Measurements from ENCODE around the gene FAM76A.
"Not testable (repeated sequence)": the region's sequence is repeated elsewhere in the genome, so short reads cannot be mapped to it uniquely, and the experiment has no call there.

Gene FAM76A

GRCh38 chr1:27725374-27726172 lies at the start of gene FAM76A:
Gene FAM76A (plus strand): TSS chr1:27725961. CDS start chr1:27726081, 120 bp downstream.
- peak; percentile 98 to 99 (median 98) for DNase-seq (ENCODE audit: low read depth in 3 of 3)

- no peak for DNase-seq (ENCODE audit: low read depth in 3 of 3)
Observed at GRCh38 chr1:27676410-27676809, 49.4 kb upstream of the FAM76A start.

DNA sequence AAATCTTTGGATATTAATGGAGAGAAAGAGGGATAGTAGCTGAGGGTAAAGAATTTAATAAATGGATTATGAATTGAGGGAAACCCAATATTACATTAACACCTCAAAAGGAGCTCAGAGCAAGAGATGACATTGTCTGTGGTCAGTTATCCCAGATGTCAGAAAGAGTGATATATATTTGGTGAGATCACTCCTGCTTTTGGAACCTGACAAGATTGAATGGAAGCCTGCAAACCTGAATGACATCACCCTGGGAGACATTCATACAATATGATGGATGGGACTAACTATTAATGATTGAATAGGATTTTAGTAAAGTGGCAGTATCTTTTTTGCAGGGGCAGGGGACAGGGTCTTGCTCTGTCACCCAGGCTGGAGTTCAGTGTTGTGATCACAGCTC lies 47.0 kb upstream of the FAM76A start:
- DNase-seq (ENCODE audit: low read depth in 3 of 3) = no peak

DNA sequence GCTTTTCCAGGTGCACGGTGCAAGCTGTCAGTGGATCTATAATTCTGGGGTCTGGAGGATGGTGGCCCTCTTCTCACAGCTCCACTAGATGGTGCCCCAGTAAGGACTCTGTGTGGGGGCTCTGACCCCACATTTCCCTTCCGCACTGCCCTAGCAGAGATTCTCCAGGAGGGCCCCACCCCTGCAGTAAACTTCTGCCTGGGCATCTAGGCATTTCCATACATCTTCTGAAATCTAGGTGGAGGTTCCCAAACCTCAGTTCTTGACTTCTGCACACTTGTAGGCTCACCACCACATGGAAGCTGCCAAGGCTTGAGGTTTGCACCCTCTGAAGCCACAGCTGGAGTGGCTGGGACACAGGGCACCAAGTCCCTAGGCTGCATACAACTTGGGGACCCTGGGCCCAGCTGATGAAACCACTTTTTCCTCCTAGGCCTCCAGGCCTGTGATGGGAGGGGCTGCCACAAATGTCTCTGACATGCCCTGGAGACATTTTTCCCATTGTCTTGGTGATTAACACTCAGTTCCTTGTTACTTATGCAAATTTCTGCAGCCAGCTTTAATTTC lies 45.5 kb upstream of the FAM76A start:
- DNase-seq (ENCODE audit: low read depth in 3 of 3) = not testable (repeated sequence)

DNA sequence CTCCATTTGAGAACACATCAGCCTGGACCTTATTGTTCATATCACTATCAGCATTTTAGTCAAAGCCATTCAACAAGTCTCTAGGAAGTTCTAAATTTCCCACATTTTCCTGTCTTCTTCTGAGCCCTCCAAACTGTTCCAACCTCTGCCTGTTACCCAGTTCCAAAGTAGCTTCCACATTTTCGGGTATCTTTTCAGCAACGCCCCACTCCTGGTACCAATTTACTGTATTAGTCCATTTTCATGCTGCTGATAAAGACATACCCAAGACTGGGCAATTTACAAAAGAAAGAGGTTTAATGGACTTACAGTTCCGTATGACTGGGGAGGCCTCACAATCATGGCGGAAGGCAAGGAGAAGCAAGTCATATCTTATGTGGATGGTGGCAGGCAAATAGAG lies 44.2 kb upstream of the FAM76A start:
- not testable (repeated sequence) for DNase-seq (ENCODE audit: low read depth in 3 of 3)

DNA sequence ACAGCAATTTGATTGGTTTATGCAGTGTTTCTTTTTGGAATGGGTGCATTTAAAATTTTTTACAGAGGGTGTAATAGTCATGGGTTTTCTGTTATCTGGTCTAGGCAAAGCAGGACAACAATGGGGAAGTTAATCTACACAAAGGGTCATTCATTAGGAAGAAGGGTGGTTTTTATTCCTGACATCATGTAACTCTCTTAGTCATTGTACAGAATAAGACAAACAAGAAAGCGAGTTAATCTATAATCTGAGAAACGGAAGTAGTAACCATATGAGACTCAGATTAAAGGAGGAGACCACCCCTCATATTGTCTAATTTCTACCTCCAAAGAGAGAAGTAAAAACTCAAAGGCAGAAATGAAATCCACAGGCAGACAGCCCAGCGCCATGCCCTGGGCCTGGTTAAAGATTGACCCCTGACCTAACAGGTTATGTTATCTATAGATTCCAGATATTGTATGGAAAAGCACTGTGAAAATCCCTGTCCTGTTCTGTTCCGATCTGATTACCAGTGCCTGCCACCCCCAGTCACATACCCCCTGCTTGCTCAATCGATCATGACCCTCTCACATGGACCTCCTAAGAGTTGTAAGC lies 43.3 kb upstream of the FAM76A start:
- DNase-seq (ENCODE audit: low read depth in 3 of 3) = no peak

GRCh38 chr1:27684176-27684575 lies 41.6 kb upstream of the FAM76A start:
- no peak for DNase-seq (ENCODE audit: low read depth in 3 of 3)

DNA sequence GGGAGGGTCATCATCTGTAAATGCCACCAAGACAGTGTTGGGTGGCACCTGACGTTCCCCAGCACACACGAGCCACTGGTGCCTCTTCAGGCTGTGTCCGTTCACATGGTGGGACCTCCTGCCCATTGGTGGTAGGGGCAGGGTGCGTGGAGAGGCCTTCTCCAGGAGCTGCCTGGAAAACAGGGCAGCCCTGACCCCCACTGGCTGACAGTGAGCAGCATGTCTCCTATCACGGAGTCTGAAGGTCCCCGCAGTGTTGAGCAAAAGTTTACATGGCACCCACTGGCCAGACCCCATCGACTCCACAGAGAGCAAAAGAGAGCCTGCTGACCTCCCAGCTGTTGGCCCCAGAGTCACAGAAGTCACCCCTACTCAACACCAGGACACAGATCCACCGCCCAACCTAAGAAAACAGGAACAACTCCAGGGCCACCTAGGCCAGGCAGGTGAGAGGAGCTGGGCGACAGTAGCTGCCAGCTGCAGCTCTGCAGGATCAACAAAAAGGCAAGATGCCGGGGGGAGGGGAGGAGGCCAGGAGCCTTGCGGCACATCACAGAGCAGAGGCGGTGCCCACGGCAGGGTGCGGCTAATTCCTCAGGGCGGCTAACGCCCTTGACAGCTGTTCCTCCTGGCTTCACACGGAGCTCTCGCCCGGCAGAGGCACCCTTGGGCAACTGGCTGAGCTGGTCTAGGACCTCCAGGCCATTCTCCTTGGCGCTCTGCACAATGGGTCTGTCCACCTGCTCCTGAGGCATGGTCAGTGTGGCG lies 39.4 kb upstream of the FAM76A start:
- no peak for DNase-seq (ENCODE audit: low read depth in 3 of 3)

GRCh38 chr1:27687906-27688305 lies 37.9 kb upstream of the FAM76A start:
- no peak for DNase-seq (ENCODE audit: low read depth in 3 of 3)

- no peak for DNase-seq (ENCODE audit: low read depth in 3 of 3)
Observed at GRCh38 chr1:27689423-27690173, 36.2 kb upstream of the FAM76A start.

DNA sequence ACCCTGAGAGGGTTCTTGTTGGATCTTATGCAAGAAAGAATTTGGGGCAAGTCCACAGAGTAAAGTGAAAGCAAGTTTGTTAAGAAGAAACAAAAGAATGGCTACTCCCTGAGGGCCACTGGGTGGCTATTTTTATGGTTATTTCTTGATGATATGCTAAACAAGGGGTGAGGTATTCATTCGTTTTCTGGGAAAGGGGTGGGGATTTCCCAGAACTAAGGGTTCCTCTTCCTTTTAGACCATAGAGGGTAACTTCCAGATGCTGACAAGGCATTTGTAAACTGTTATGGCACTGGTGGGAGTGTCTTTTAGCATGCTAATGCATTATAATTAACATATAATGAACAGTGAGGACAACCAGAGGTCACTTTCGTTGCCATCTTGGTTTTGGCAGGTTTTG lies 35.6 kb upstream of the FAM76A start:
- DNase-seq (ENCODE audit: low read depth in 3 of 3) = no peak

- DNase-seq (ENCODE audit: low read depth in 3 of 3) = not testable (repeated sequence)
Observed at GRCh38 chr1:27696835-27697234, 28.9 kb upstream of the FAM76A start.

- no peak for DNase-seq (ENCODE audit: low read depth in 3 of 3)
Observed at GRCh38 chr1:27704958-27705357, 20.8 kb upstream of the FAM76A start.

- DNase-seq (ENCODE audit: low read depth in 3 of 3) = no peak
Observed at GRCh38 chr1:27705545-27705944, 20.2 kb upstream of the FAM76A start.

DNA sequence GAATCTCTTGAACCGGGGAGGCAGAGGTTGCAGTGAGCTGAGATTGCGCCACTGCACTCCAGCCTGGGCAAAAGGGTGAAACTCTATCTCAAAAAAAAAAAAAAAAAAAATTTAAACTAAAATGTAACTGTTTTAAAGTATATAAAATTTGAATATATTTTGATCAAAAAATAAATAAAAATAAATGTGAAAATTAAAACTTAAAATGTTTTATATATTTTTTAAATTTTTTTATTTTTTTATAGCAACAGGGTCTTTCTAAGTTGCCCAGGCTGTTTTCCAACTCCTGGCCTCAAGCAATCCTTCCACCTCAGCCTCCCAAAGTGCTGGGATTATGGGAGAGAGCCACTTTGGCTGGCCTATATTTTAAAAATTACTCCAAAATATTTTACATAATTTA lies 15.2 kb upstream of the FAM76A start:
- DNase-seq (ENCODE audit: low read depth in 3 of 3) = no peak

- no peak for DNase-seq (ENCODE audit: low read depth in 3 of 3)
Observed at GRCh38 chr1:27713139-27713725, 12.5 kb upstream of the FAM76A start.

GRCh38 chr1:27713869-27714513 lies 11.8 kb upstream of the FAM76A start:
- DNase-seq (ENCODE audit: low read depth in 3 of 3) = no peak

DNA sequence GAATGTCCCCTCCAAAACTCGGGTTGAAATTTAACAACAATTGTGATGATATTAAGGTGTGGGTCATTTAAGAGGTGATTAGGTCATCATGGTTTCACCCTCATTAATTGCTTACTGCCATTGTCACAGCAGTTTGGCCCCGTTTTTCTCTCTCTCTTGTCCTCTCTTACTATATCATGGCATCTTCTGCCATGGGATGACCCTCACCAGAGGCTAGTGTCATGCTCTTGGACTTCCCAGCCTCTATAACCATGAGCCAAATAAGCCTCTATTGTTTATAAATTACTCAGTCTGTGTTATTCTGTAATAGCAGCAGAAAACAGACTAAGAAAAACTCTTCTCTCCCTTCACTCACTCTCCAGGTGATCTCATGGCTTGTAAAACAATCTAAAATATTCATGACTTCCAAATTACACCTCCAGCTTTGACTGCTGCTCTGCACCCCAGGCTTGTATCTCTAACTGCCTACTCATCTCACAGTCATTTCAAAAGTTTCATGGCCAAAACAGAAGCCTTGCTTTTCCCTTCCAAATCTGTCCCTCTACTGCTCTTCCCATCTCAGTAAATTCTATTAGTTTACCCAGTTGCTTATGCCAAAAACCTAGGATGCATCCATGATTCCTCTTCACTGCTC lies 9.4 kb upstream of the FAM76A start:
- no peak for DNase-seq (ENCODE audit: low read depth in 3 of 3)

- DNase-seq (ENCODE audit: low read depth in 3 of 3) = no peak
Observed at GRCh38 chr1:27719286-27720251, 6.2 kb upstream of the FAM76A start.
